NCI-H1930 (cell line): Measurements from ENCODE around the gene FAM83C.

Experiments
- DNase-seq, 2 experiments: peaks; one replicate each; lab custom pipeline; 2025; lab: John Stamatoyannopoulos, UW

Gene FAM83C

DNA sequence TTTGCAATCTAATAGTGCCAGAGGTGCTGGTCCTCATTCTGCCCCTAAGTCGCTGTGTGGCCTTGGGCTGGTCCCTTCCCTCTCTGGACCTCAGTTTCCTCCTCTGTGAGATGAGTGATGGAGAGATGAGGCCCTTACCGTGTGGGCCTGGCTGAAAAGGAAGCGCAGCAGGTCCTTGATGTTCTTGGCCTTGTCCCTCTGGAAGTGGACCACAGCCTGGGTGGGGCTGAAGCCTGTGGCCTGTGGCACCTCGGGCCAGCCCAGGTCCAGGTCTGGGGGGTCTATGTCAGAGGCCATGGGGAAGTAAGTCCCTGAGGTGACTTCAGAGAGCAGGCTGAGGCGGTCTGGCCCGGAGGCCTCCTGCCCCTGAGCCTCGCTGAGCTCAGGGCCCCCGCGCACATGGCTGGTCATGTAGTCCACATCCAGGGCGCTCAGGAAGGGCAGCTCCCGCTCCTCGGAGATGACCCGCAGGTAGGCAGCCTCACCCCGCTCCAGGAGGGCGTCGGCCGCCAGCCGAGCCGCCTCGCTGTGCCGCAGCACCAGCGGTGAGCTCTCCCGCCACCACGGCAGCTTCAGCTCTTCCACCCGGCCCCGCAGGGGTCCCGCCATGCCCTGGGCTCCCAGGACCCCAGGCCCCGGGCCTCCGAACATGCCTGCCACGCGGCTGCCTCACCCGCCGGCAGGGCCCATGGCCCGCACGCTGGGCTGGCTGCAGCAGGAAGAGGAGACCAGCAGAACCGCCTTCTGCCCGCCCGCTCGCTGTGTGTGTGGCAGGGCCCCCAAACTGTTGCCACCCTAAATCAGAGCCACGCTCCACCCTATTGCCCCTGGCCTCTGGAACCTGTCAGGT, at the start of gene FAM83C:
TSS of gene FAM83C (minus strand) at position 772 of the 850 bp plus-strand sequence. CDS start at position 651, 121 bp downstream.
- no peak for DNase-seq

GRCh38 chr20:35341366-35342028, 49.3 kb upstream of the FAM83C start:
- DNase-seq = no peak

DNA sequence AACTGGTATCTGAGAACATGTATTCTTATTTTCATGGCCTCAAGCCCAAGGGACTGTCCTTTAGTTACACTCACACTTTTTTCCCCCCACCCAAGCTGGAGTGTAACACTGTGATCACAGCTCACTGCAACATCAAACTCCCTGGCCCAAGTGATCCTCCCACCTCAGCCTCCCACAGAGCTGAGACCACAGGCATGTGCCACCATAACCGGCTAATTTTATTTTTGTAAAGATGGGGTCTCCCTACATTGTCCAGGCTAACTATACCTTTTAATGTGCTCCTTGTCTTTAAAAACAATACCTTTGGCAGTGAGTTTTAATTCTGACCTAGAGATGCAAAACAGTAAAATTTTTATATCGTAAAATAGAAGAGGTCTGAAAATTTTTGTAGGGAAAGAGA, 48.2 kb upstream of the FAM83C start:
- no peak for DNase-seq

DNA sequence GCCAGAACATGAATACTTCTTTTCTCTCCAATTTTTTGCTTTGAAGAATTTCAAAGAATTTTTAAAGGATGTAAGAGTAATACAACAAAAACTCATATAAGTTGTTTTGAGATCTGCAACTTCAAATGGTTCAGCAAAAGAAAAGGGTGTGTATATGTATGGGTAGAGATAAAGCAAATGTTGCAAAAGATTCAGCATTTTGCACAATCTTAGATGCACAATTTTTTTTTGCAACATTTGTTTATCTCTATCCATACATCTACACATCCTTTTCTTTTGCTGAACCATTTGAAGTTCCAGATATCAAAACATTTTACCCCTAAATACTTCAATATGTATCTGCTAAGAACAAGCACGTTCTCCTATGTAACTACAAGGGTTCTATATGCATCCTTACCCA, 47.4 kb upstream of the FAM83C start:
- no peak for DNase-seq

DNA sequence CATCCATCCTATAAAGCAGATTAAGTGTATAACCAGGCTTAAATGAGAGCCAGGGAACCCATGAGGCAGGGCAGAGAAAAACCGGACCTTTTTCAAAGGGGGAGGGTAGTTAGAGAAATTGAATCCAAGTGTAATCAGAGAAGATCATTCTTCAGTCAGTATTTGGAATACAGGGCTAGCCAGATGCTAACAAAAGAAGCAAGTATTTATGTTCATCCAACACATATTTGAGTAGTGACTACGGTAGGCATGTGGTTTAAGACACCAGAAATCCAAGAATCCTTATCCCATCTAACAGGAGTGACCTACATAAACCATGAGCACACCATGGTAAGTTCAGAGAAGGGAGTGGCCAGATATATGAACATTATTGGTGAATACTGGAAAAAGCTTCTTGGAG, 46.8 kb upstream of the FAM83C start:
- DNase-seq = no peak

DNA sequence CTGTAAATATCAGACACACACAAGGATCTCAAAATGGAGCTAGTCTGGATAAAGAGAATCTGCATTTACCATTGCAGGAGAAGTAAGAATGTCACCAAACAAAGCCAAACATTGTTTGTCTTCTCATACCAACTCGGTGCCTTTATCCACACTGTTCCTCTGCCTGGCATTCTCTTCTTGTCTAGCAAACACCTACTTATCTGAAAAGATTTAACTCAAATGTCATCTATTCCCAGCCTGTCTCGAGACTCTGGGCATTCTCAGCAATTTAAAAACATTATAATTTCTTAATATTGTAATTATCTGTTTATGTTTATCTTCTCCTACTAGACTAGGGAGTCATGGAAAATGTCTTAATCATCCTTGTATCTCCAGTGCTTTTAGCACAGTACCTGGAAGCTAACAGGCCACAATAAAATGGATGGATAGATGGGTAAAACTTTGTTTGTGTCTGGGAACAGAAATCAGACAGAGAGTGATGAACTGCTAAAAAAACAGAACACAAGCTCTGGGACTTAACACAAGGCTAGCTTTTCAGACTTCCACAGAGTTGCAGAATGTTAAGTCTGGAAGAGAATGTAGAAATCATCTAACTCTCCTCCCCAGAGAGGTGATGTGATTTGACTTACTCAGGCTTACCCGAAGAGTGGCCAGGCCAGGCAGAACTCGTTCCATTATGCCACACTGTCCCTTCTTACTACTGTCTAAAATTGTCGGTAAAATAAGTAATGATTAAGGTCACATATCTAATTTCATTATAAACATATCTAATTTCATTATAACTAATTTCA, 42.3 kb upstream of the FAM83C start:
- no peak for DNase-seq

DNA sequence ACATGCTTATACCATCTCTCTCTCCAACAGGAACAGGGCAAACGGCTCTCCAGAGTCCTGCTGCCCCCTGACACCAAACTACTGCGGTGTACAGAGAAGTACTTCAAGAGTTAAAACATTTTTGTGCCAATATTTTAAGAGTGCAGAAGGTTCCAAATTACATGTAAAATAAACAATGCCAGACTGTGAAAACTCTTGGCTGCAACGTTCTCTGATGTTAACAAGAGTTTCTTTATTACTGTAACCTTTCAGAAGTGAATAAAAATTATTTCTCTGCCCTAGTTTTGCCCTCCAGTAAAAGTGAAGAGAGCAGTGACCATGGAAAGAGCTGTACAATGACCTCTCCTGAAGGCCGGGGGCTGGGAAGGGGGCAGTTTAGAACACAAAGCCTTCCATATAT, 41.4 kb upstream of the FAM83C start:
- no peak for DNase-seq

- DNase-seq = no peak
These were observed 40.4 kb upstream of the FAM83C start for GRCh38 chr20:35332540-35333200.

GRCh38 chr20:35329435-35330139, 37.4 kb upstream of the FAM83C start:
- peak in 1 of 2 experiments; percentile 17 for DNase-seq

GRCh38 chr20:35328689-35329088, 36.5 kb upstream of the FAM83C start:
- DNase-seq = no peak

GRCh38 chr20:35328095-35328685, 36.0 kb upstream of the FAM83C start:
- DNase-seq = no peak

- no peak for DNase-seq
These were observed 35.1 kb upstream of the FAM83C start for GRCh38 chr20:35327074-35327976.

DNA sequence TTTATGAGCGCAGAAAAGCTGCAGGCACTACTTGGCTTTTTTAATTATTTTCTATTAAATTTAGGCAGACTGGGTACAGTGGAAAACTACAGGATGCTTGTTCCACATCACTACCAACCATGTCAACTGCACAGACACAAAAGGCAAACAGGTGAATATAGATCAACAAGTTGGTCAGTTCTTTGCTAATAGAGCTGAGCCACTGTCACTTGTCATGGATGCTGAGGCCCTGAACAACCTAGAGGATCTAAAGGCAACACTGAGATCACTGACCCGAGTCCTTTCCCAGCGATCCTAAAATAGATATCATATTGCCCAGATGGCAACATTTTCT, 34.5 kb upstream of the FAM83C start:
- no peak for DNase-seq

- DNase-seq = no peak
These were observed 34.0 kb upstream of the FAM83C start for GRCh38 chr20:35326021-35326739.

DNA sequence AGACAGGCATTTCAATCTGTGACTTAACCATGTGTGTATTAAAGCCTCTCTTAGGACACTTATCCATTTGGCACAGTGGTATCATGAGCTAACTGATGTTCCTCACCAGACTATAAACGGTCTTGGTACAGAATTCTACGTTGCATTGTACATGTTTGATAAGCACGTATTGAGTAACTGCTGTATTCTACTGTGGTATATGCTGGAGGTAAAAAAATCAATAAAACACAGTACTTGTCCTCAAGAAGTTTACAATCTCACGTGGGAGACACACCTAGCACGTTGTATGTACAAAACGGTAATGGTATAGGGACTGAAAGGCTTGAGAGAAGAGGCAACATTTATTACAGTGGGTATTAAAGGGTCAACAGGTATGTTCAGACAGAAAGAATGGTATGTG, 33.2 kb upstream of the FAM83C start:
- DNase-seq = no peak

- DNase-seq = no peak
These were observed 28.3 kb upstream of the FAM83C start for GRCh38 chr20:35320396-35321126.

DNA sequence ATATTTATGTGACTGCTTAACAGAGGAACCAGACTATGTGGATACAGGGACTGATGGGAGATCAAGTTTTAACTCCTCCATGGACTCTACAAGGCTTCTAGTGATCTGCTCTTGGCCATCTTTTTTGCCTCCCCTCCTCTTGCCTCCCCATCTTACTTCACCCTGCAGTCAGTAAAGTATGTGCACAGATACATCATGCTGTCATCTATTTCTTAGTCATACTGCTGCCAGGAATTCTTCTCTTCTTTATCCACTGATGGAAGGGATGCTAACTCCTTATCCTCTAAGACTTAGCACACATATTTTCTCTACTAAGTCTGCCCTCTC, 27.6 kb upstream of the FAM83C start:
- DNase-seq = no peak

DNA sequence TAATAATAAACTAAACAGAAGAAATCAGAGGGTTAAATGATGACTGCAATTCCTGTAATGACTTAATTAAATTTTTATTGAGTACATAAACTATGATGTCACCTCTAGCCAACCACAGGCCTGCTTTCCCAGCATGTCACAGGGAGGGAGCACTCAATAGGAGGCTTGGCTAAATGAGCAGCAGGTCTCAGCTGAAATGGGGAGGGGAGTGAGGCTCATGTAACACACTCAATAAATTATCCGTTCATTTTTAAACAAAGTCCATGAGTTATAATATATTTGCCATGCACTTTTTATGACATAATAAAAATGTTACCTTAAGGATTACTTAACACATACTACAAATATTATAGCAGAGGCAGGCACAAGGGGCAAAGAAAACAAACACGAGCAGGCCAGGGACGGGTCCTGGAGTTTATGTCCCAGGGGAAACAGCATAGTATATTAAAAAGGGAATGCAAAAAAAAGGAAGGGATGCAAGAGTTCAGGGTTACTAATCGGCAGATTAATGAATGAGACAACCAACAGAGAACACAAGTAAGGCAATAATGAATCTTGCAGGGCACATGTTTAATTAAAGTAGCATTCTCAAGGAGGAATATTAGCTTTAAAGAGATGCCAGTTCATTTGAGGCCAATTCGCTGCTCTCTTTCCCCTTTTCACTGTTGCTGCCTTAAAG, 27.1 kb upstream of the FAM83C start:
- no peak for DNase-seq
